GM21423 (cell line): ENCODE measurements around the gene GCN1.

ENCODE experiments used
- ATAC-seq: cut with Tn5 transposase; IDR thresholded peaks from one replicate; pipeline ENCODE4 v1.9.1; 2021; ENCODE audit warnings: mild to moderate bottlenecking, moderate library complexity; ENCODE audit not compliant: unreplicated experiment

Gene GCN1

DNA sequence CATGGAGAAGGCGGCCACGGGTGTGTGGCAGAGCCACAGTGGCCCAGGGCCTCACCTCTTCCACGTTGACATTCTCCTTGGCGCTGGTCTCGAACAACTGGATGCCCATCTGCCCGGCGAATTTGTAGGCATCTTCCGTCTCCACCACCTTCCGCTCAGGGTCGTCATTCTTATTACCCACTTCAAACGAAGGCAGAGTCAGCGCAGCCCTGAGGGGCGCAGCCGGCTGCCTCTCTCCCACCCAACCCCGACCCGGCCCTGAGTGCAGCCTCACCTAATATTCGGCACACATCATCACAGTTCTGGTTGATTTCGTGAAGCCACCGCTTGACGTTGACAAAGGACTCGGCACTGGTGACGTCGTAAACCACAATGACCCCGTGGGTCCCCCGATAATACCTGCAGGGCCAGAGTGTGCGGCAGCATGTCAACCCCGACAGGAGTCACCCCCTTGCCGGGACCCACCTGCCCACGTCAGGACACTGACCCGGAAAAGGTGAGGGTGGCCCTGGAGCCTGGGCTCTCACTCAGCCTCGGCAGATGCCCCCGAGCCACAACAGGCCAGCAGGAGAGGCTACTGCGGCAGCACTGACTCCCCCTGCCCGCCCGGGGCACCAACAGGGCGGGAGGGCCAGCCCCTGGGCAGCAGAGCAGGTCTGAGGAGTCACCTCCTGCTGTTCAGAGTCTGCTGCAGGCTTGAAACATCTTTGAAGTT, 95.6 kb downstream of the GCN1 start:
- ATAC-seq, result no peak

DNA sequence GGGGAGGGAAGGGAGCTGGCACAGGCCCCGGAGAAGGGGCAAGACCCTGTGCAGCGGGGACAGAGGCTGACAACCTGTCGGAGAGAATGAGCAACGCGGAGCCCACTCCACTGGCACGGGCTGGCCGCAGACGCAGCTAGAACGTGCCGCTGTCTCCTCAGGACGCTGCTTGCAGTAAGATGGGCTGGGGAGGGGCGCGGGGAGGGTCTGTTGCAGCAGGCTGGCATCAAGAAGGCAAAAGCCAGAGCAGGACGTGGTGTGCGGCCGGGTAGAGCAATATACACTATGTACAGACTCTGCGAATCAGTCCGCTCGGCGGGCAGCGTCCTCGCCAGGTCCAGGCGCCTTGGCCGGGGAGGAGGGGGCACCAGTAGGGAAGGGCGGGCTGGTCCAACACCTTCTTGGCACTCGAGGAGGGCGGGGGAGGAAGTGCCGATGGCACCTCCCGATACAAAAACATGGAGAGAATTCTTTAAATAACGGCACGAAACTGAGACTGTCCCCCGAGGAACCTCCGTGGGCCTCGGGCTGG, 97.8 kb downstream of the GCN1 start:
- no peak for ATAC-seq

DNA sequence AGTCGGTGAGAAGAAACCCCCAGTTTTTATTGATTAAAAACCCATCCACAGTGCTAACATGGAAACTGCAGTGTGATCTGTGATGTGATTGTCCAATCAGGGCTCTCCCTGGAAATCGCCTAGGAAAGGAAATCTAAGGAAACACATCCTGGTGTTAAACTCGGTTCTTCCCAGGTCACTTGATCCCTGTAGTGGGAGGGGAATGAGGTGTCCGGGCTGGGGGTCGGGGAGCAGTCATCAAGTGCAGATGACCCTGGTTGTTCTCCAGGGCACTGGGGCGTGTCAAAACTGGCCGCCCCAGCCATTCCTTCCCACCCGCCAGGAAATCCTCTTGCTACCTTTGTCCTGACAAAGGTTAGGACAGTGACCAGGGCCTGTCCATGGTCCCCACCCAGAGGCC, 98.8 kb downstream of the GCN1 start:
- no peak for ATAC-seq

DNA sequence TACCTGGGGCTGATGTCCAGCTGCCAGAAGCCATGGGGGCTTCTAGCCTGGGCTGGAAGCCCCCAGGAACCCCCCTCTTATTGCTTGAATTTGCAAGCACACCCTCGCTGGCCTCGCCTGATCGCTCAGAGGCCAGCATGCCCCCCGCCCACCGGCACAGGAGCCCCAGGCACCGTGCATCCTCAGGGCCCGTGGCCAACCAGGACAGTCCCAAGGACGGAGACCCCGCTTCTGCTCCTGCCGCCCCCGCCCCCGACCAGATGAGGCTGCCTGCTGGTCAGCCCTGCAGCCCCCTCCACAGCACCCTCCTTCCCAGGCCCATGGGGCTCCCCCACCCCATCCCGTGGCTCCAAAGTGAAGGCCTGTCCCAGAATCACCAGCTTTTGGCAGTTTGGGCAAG, 99.2 kb downstream of the GCN1 start:
- ATAC-seq, result no peak

DNA sequence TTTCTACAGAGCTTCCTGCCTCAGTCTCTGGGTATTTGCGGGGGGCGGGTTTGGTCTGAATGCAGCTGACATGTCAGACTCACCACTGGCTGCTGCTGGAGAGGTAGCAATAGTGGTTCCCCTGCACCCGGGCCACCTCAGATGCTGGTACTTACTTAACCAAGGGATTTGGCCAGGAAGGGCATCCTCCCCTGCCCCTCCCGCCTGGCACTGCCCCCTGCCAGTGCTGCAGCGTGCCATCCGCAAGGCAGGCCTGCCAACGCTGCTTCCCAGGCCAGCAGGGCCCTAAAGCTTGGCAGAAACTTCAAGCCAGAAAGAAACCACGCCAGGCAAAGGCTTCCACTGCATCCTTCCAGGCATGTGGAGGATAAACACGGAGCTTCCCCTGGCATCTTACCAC, 100.0 kb downstream of the GCN1 start:
- no peak for ATAC-seq

DNA sequence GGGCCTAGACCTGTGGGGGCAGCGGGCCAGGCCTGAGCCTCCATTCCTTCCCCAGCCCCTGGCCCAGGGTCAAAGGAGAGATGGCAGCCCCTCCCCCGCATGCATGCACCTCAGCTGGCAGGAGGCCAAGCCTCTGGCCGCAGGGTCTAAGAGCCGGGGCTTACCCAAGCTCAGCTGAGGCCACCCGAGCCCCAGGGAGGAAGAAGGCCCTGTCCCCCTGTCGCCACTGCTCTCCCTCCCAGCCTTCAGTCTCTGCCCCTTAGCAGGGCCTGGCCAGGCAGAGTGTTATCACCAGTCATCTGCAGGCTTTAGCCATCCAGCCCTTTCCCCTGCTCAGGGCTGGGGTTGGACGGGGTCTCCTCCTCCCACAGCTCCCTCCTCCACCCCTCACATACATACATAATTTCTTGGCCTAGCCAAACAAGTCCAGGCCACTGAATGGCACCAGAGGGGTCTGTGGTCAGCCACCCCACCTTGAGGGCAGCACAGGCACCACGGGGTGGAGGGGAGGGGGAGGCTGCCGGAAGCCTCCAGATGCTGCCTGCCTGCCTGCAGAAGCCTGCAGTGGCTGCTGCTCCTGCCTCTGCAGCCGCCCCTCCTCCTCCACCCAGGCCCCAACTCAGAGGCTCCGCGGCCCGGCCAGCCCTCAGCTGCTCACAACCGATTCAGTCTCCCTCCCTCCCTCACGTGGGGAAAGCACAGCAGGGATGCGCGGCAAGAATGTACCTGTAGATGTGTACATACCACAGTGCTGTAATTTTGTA, 100.7 kb downstream of the GCN1 start:
- ATAC-seq, result no peak

DNA sequence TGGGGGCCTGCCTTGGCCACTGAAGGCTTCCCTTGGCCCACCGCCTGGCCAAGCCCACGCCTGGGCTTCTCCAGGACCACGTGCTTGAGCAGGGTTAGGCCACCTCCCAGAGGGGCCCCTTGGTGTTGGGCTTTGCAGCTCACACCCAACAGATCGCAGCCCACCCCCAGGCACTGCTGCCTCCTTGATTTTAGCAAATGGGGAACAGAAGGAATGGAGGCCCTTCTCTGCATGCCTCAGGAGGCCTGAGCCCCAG, 101.3 kb downstream of the GCN1 start:
- ATAC-seq, result no peak

DNA sequence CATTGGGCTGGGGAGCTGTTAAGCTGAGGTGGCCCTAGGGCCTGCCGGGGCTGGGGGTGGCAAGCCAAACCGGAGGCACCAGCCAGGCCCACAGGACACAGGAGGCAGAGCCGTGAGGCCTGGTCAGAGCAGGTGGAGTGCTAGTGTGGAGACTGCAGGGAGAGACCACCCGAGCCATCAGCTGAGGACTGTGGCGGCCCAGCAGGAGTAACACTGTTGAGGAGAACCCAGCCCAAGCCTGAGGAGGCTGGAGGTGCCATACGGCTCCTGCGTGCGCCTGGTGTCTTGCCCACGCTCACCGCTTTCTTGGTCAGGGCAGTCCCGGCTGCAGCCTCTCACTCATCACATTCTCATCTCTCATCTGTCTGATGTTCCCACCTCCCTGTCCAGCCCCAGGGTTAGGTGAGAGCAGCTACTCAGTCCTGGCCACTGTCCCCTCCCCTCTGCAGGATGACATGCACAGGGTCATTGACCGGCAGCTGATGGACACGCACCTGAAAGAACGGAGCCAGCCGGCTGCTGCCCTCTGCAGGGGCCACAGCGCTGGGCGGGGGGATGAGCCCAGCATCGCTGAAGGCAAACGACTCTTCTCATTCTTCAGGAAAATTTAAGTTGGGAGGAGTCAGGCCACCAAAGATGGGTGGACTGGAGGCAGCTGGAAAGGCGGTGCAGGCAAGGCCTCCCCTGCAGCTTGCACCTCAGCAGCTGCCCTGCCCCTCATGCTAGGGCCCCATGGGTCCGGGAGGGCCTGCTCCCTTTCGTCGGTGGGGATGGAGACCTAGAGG, 101.8 kb downstream of the GCN1 start:
- ATAC-seq, result no peak

DNA sequence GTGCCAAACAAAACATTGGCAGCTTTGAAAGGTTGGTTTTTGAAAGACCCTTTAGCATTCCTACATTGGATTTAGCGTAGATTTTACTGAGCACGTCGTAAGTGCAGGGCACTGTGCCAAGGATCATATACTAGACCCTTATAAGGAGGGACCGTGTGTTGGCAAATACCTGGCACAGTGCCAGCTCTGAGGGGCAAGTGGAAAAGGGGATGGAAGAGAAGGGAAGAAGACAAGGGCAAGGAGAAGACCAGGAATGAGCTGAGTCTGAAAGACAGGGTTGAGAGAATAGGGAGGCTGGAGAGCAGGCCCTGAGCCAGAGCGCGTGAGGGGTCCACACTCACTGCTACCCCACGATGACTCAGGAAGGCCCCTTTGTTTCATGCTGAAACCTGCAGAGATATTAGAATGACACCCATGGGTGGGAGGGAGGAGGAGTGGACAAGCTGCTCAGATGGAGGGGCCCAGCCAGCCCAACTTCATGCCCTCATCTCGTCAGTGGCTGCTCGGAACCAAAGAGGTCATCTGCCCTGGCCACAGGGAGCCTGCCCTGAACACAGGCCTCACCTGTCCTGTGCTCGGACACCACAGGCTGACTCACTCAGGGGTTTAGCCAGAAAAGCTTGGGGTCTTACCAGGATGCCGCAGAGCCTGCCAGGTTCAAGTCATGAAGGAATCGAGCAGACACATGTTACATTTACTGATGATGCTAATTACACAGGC, 103.0 kb downstream of the GCN1 start:
- ATAC-seq, result no peak

DNA sequence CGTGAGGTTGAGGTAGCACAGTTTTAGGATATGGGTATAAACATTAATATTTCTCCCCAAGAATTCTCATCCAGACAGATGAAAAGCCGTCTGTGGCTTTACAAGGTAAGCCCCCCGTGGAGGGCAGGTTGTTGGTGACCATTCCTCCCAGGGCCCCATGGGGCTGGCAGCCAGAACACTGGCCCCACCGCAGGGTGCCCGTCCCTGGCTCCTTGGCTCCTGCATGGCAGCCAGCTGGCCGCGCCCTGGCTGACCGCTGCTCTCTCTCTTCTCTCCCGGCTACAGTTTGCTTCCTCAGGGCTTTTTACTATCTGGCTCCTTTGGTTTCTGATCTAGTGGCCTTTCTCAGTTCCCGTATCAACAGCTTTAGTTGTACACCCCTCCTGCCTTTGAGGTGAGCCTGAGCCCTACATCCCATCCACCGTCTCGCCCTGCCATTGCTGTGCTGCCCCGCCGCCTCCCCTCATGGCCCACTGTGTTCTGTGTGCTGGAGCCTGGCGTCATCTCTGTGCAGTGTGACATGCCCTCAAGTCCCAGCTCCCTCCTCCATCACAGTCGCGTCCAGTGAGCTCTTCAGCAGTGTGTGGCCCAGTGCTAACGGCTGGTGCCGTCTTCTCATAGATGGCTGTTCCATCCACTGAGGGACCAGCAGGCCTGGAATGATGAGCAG, 103.8 kb downstream of the GCN1 start:
- no peak for ATAC-seq

DNA sequence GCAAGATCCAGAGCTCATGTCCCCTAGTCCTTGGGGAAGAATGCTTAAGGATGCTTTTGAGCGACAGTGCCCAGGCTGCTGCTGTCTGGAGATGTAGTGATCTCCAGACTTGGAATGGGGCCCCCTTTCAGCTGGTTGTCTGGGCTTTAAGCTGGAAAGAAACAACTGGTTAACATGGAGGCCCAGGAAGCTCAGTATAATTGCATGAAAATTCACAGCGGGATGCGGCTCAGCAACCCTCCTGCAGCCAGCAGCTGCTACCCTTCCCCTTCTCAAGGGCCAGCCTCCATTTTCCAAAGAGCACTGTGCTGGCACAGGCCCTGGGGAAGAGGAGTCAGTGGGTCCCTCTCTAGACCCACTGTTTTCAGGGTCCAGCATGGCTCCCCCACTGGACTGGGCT, 104.3 kb downstream of the GCN1 start:
- no peak for ATAC-seq

DNA sequence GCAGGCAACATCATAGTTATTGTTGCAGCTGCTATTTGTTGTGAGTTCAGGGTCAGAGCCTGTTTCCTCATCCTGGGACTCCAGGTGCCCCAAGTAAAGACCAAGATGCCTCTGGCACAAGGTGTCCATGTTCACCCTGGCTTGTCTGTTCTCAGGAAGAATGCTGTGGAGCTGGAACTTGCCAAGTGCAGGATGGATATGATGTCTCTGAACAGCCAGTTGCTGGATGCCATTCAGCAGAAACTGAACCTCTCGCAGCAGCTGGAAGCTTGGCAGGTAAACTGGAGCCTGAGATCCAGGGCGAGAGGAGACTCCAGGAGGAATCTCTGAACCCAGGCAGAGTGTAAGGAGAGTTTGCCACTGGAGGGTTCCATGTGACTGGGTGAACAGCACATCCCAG, 104.7 kb downstream of the GCN1 start:
- no peak for ATAC-seq

DNA sequence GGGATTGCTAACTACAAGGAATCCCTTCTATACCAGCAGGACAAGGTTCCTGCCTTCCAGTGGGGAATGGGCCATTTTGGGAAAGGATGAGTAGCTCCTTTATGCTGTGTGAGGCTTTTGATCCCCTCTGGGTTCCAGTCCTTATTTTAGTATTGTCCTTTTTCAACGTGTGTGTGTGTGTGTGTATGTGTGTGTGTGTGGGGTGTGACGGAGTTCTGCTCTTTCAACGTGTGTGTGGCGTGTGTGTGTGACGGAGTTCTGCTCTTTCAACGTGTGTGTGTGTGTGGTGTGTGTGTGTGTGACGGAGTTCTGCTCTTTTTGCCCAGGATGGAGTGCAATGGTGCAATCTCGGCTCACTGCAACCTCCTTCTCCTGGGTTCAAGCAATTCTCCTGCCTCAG, 105.4 kb downstream of the GCN1 start:
- ATAC-seq, result no peak

DNA sequence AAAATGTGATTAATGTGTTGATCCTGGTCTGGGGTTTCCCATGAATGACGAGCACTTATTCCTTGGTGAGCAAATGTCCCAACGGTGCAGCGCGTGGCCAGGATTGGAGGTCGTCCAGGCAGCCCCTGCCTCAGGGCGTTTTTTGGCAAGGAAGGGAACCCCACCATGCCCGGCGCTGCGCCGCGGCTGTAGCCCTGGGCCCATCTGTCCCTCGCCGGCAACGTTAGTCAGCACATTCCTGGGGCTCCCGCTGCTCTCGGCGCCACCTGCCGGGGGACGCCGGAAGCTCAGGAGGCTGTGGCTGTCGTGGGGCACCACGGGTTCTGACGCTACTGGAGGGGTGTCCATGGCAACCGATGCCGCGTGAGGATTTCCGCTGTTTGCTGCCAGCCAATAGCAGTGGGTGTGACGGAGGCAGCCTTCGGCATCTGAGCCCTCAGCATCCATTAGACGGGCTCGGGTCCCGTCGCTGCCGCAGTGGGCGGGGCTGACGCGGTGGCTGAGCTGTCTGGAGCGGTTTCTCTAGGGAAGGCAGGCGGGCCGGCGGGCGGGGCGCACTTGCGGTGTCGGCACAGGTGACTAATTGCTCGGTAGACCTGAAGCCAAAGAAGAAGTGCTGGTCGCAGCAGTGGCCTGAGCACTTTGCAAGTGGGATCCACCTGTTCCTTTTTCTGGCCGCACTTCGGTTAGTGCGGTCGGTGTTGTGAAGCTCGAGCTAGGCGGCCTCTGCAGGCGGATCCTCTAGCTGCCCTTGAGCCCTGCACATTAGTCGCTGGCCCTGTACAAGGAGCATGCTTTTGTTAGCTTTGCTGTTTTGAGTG, 107.5 kb downstream of the GCN1 start:
- ATAC-seq, result peak; percentile 97

DNA sequence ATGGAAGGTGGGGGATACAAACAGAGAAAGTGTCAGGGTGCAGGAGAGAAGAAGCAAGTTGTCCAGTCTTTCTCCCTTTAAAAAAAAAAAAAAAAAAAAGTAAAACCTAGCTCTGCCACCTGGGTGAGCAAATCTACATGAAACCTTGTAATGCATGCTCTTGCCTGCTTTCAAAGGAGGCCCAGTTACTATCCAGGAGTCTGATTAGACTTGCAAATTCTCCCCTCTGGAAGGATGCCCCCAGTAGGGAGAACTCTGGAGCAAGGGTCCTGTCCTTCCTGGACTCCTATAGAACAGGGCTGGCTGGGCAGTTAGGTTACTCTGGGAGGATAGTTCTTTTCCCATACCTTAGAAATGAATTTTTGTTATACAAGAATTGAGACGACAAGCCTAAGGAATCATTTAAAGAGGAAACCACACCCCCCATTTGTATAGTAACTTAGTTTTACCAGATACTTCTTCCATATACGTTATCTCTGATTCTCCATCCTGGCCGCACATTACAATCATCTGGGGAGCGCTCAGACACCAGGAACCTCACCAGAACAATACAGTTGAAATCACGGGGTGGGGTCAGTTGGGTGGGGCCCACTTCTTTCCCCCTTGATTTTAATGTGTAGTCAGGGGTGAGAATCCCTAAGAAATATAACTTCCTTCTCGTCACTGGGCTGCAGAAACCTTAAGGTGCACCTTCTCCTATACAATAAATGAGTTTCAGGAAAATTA, 108.4 kb downstream of the GCN1 start:
- no peak for ATAC-seq

DNA sequence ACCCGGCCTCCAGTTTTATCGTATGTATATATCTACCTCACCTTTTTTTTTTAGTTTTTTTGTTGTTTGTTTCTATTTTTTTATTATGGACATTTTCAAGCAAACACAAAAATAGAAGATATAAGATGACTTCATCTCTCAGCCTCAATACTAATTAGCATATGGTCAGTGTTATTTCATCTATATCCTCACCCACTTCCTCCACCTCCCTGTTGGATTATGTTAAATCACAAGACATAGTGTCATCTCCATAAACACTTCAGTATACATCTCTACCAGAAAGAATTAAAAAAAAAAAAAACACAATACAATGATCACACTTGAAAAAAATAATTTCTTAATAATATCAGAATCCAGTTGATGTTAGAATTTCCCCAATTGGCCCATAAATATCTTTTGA, 112.9 kb downstream of the GCN1 start:
- no peak for ATAC-seq

DNA sequence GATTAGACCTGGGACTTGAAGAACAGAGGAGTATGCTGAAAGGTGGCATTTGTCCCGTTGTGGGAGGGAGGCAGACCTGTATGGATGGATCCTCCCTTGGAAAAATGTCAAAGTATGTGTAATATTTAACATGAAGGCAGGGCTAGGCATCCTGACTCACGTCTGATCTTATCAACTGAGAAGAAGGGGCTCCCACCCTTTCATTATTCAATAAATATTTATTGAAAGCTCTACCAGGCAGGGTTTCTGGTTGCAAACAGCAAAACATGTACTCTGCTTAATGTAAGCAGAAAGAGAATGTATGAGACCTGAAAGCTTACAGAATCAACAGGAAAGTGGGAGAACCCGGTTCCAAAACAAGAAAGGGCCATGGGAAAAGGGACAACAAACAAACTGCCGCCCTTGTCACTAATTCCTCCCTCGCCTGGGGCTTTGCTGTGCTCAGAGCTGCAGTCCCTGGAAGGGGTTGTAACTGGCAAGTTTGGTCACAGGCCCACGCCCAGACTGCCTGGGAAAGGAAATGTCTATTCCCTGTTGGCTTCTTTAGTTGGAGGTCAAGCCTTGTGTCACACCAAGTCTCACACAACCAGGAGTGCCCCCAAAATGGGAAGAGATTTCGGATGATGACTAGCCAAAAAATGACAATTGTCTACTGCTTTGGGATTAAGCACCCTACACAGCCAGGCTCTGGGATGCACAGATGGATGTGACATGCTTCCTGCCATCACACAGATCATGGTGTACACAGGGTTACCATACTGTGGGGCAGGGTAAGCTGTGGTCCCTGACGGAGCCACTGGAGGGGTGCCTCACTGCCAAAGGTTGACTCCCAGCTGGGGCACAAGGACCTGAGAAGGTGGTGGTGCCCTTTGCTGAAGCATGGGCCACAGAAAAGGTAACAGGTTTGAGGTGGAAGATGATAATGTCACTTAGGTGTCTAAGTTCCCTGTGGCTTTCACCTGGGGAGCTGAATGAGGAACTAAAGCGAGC, 114.8 kb downstream of the GCN1 start:
- no peak for ATAC-seq

DNA sequence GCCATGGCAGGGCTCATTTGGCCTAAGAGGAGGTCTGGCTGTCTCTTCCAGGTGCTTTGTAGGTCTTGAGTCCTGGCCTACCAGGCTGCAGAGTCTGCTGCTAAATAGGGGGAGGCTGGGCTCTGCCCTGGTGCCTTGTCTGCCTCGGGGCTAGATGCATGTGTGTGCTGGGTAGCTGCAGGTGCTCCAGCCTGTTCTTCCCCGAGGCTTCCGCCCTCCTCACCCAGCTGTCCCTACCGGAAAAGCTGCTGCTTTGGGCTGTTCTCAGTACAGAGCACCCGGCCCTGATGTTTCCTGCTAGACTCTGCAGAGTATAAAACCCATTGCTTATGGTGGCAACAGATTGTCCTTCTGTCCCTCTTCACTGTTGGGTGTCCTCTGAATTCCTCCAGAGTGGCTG, 115.6 kb downstream of the GCN1 start:
- no peak for ATAC-seq
